Measurements from ENCODE around the gene SERPINA10.

SERPINA10 gene

GRCh38 chr14:94239406-94239805 is 53.7 kb downstream of the SERPINA10 start:
- Histone ChIP-seq H2AFZ (ENCODE audit: low read length) (no peak overlapping the region), H3K27me3 (ENCODE audit: insufficient read depth, low read length, poor library complexity, severe bottlenecking) (no peaks in the 10 kb centered on the region), H3K4me2 (ENCODE audit: low read depth, low read length, poor library complexity, severe bottlenecking) (no peak overlapping the region), H3F3A (ENCODE audit: low read depth) (no peaks in the 10 kb centered on the region), H3K9me2 (replicated peaks; ENCODE audit: low read depth, low read length) (no peaks in the 10 kb centered on the region), H3K79me2 (ENCODE audit: insufficient read depth, low read length) (no peaks in the 10 kb centered on the region), H3K9me3 (ENCODE audit: insufficient read depth, low read depth, low read length) (no peaks in the 10 kb centered on the region), H3K36me3 (ENCODE audit: insufficient read depth, low read length) (no peaks in the 10 kb centered on the region), H3K4me1 (ENCODE audit: insufficient read depth, low read length, poor library complexity, severe bottlenecking) (no peaks in the 10 kb centered on the region), H4K20me1 (ENCODE audit: insufficient read depth, low read length, poor library complexity, severe bottlenecking) (no peaks in the 10 kb centered on the region), H3K9ac (ENCODE audit: low read depth, low read length, poor library complexity, severe bottlenecking) (no peak overlapping the region), H3K4me3 (ENCODE audit: low read length, poor library complexity, severe bottlenecking) (no peak overlapping the region)
- TF ChIP-seq, protein P1, sequence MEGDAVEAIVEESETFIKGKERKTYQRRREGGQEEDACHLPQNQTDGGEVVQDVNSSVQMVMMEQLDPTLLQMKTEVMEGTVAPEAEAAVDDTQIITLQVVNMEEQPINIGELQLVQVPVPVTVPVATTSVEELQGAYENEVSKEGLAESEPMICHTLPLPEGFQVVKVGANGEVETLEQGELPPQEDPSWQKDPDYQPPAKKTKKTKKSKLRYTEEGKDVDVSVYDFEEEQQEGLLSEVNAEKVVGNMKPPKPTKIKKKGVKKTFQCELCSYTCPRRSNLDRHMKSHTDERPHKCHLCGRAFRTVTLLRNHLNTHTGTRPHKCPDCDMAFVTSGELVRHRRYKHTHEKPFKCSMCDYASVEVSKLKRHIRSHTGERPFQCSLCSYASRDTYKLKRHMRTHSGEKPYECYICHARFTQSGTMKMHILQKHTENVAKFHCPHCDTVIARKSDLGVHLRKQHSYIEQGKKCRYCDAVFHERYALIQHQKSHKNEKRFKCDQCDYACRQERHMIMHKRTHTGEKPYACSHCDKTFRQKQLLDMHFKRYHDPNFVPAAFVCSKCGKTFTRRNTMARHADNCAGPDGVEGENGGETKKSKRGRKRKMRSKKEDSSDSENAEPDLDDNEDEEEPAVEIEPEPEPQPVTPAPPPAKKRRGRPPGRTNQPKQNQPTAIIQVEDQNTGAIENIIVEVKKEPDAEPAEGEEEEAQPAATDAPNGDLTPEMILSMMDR (conservative IDR thresholded peaks at IDR 0.05; ENCODE audit: low read length) = no peak
- TF ChIP-seq EZH2phosphoT487 (IDR thresholded peaks at IDR 0.05; ENCODE audit: borderline replicate concordance) = no peak

GRCh38 chr14:94237983-94238382 is 55.1 kb downstream of the SERPINA10 start:
- no peaks in the 10 kb centered on the region for H3K79me2 ChIP-seq (ENCODE audit: insufficient read depth, low read length)
- H3K36me3 ChIP-seq (ENCODE audit: insufficient read depth, low read length) = no peaks in the 10 kb centered on the region
- no peaks in the 10 kb centered on the region for H3K9me3 ChIP-seq (ENCODE audit: insufficient read depth, low read depth, low read length)
- H3F3A ChIP-seq (ENCODE audit: low read depth) = no peaks in the 10 kb centered on the region
- no peaks in the 10 kb centered on the region for H4K20me1 ChIP-seq (ENCODE audit: insufficient read depth, low read length, poor library complexity, severe bottlenecking)
- TF ChIP-seq, protein P1 (conservative IDR thresholded peaks at IDR 0.05; ENCODE audit: low read length) = no peak
- no peak for TF ChIP-seq EZH2phosphoT487 (IDR thresholded peaks at IDR 0.05; ENCODE audit: borderline replicate concordance)
- no peak overlapping the region for H3K4me2 ChIP-seq (ENCODE audit: low read depth, low read length, poor library complexity, severe bottlenecking)
- no peaks in the 10 kb centered on the region for H3K4me1 ChIP-seq (ENCODE audit: insufficient read depth, low read length, poor library complexity, severe bottlenecking)
- H3K27me3 ChIP-seq (ENCODE audit: insufficient read depth, low read length, poor library complexity, severe bottlenecking) = no peaks in the 10 kb centered on the region
- H3K9ac ChIP-seq (ENCODE audit: low read depth, low read length, poor library complexity, severe bottlenecking) = no peak overlapping the region
- H3K4me3 ChIP-seq (ENCODE audit: low read length, poor library complexity, severe bottlenecking) = no peak overlapping the region
- H2AFZ ChIP-seq (ENCODE audit: low read length) = no peak overlapping the region
- H3K9me2 ChIP-seq (replicated peaks; ENCODE audit: low read depth, low read length) = no peaks in the 10 kb centered on the region

DNA sequence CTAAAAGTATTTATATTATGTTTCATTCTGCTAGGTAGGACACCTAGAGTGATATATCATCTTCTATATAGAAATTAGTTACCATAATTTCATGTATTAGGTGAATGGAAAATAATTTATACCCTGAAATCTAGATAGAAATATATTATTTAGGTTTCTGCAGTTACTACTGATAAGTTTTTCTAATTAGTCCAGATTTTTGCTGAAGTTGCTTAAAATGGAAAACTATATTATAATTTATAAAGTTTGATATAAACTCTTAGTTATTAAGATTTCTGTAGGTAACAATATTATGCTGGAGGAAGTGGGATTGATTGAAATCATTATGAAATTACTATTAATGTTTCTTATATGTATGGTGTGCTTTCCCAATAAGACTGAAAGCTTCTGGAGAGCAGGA is 56.0 kb downstream of the SERPINA10 start:
- Histone ChIP-seq H3K9me3 (ENCODE audit: insufficient read depth, low read depth, low read length) (no peaks in the 10 kb centered on the region), H3K27me3 (ENCODE audit: insufficient read depth, low read length, poor library complexity, severe bottlenecking) (no peaks in the 10 kb centered on the region), H3K4me2 (ENCODE audit: low read depth, low read length, poor library complexity, severe bottlenecking) (no peak overlapping the region), H3F3A (ENCODE audit: low read depth) (no peaks in the 10 kb centered on the region), H3K9me2 (replicated peaks; ENCODE audit: low read depth, low read length) (no peaks in the 10 kb centered on the region), H4K20me1 (ENCODE audit: insufficient read depth, low read length, poor library complexity, severe bottlenecking) (no peaks in the 10 kb centered on the region), H3K79me2 (ENCODE audit: insufficient read depth, low read length) (no peaks in the 10 kb centered on the region), H3K4me1 (ENCODE audit: insufficient read depth, low read length, poor library complexity, severe bottlenecking) (no peaks in the 10 kb centered on the region), H3K36me3 (ENCODE audit: insufficient read depth, low read length) (no peaks in the 10 kb centered on the region), H3K9ac (ENCODE audit: low read depth, low read length, poor library complexity, severe bottlenecking) (no peak overlapping the region), H2AFZ (ENCODE audit: low read length) (no peak overlapping the region), H3K4me3 (ENCODE audit: low read length, poor library complexity, severe bottlenecking) (no peak overlapping the region)
- no peak for TF ChIP-seq EZH2phosphoT487 (IDR thresholded peaks at IDR 0.05; ENCODE audit: borderline replicate concordance)
- TF ChIP-seq, protein P1 (conservative IDR thresholded peaks at IDR 0.05; ENCODE audit: low read length) = no peak
